ENCODE data around the gene ZFYVE28.

The ZFYVE28 gene

GRCh38 chr4:2366252-2367192 lies 51.9 kb downstream of the ZFYVE28 start:
- no peak for DNase-seq (ENCODE audit: low spot score)

GRCh38 chr4:2365913-2366210 lies 52.6 kb downstream of the ZFYVE28 start:
- DNase-seq (ENCODE audit: low spot score) = no peak

GRCh38 chr4:2365054-2365912 lies 53.2 kb downstream of the ZFYVE28 start:
- DNase-seq (ENCODE audit: low spot score) = no peak

GRCh38 chr4:2364654-2365053 lies 53.8 kb downstream of the ZFYVE28 start:
- peak; percentile 86 for DNase-seq (ENCODE audit: low spot score)

GRCh38 chr4:2363951-2364653 lies 54.3 kb downstream of the ZFYVE28 start:
- DNase-seq (ENCODE audit: low spot score) = no peak

GRCh38 chr4:2363056-2363721 lies 55.3 kb downstream of the ZFYVE28 start:
- peak; percentile 45 for DNase-seq (ENCODE audit: low spot score)

- no peak for DNase-seq (ENCODE audit: low spot score)
Observed at GRCh38 chr4:2362266-2363055, 56.0 kb downstream of the ZFYVE28 start.

- no peak for DNase-seq (ENCODE audit: low spot score)
Observed at GRCh38 chr4:2361366-2362265, 56.8 kb downstream of the ZFYVE28 start.

- DNase-seq (ENCODE audit: low spot score) = no peak
Observed at GRCh38 chr4:2360396-2360730, 58.1 kb downstream of the ZFYVE28 start.

GRCh38 chr4:2359591-2360395 lies 58.7 kb downstream of the ZFYVE28 start:
- DNase-seq (ENCODE audit: low spot score) = no peak

GRCh38 chr4:2357821-2358745 lies 60.4 kb downstream of the ZFYVE28 start:
- DNase-seq (ENCODE audit: low spot score) = no peak

- DNase-seq (ENCODE audit: low spot score) = no peak
Observed at GRCh38 chr4:2356123-2357069, 62.0 kb downstream of the ZFYVE28 start.

GRCh38 chr4:2354760-2355159 lies 63.7 kb downstream of the ZFYVE28 start:
- no peak for DNase-seq (ENCODE audit: low spot score)

- DNase-seq (ENCODE audit: low spot score) = peak; percentile 56
Observed at GRCh38 chr4:2354118-2354517, 64.3 kb downstream of the ZFYVE28 start.

- DNase-seq (ENCODE audit: low spot score) = no peak
Observed at GRCh38 chr4:2353222-2354107, 65.0 kb downstream of the ZFYVE28 start.

GRCh38 chr4:2352729-2353221 lies 65.7 kb downstream of the ZFYVE28 start:
- DNase-seq (ENCODE audit: low spot score) = no peak
